Kidney tubule cell (primary cell): ENCODE results near the gene SPRY4.
"Not testable (repeated sequence)": the region's sequence is repeated elsewhere in the genome, so short reads cannot be mapped to it uniquely, and the experiment has no call there.

Source experiments
- DNase-seq: peaks from one replicate; pipeline ENCODE4 v3.0.0-alpha.2; 2018; ENCODE audit warnings: low spot score

Gene SPRY4

DNA sequence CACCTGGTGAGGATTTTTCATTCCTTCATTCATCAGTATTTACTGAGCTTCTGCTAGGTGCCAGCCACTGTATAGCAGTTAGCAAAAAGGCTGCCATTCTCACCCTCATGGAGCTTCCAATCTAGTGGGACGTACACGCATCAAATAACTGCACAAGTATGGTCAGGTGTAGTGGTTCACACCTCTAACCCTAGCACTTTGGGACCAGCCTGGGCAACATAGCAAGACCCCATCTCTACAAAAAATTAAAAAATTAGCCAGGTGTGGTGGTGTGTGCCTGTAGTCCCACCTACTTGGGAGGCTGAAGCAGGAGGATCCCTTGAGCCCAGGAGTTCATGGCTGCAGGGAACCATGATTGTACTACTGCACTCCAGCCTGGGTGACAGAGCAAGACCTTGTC is 8.9 kb upstream of the SPRY4 start:
- DNase-seq: not testable (repeated sequence)

GRCh38 chr5:142330444-142330843 is 5.6 kb upstream of the SPRY4 start:
- no peak for DNase-seq

- DNase-seq: no peak
Measured at GRCh38 chr5:142330026-142330425, 5.2 kb upstream of the SPRY4 start.

DNA sequence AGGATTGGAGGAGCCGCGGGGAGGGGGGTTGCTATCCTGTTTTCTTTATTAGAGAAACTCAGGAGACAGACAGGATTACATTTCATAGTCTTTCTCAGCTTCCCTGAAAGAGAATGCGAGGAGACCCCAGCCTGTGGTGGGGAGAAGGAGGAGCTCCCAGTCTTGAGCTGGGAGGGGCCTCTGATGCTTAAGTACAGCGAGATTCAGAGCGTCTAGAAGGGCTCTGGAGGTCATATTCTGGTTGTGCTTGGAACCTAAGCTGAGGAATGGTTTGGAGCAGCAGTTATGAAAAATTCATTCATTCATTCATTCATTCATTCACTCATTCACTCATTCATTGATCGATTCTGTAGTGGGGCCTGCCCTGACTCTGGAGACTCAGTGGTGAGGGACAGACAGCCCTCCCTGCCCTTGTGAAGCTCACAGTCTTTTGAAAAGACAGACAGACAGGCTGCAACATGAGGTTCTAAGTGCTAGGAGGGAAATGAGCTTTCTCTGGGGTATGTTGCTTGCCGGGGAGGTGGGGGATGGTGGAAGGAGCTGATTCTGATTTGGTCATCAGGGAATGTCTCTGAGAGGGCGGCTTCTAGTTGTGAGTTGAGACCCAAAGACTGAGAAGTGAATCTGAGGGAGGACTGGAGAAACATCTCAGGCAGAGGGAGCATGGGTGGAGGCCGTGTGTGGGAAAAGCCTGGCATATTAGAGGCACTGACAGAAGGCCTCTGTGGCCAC is 2.5 kb upstream of the SPRY4 start:
- DNase-seq: peak; percentile 48

GRCh38 chr5:142326480-142326938 is 1.7 kb upstream of the SPRY4 start:
- no peak for DNase-seq

DNA sequence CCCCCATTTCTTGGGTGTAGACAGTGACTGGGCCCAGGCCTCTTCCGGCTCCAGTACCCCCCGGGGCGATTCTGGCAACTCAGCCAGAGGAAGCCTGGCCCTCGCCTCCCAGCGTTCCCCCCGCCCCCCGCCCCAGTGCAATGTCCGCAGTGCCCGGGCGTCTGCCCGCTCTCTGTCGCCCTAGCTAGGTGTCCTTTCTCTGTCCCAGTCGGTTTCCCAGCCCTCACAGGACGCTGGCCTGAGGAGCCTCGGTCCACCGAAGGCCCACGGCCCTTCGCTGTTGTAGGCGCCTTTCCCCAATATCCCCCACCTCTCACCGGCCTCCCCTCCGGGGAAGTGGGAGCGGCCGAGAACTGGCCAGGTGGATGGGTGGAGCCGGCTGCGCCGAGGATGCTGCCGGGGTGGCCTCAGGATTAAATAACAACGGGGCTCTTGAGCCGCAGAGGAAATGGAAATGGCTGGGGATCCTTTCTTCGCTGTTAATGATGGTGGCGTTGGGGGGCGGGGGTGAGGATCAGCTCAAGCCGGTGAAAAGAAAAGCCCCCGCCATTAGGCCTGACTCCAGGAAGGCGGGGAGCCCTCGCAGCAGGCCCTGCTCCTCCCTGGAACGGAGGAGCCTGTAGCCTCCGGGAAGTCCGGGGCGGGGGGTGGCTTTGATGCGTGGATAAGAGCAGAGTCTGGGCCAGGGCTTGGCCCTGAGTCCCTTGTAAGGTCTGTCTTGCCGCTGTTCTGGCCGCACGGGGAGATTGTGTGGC is 1.1 kb upstream of the SPRY4 start:
- DNase-seq: peak; percentile 89

- DNase-seq: peak; percentile 56
Measured at GRCh38 chr5:142324136-142324870, 518 bp downstream of the SPRY4 start.

- no peak for DNase-seq
Measured at GRCh38 chr5:142323480-142324135, 1.2 kb downstream of the SPRY4 start.

GRCh38 chr5:142322747-142323479 is 1.9 kb downstream of the SPRY4 start:
- no peak for DNase-seq

- DNase-seq: no peak
Measured at GRCh38 chr5:142322403-142322746, 2.4 kb downstream of the SPRY4 start.

DNA sequence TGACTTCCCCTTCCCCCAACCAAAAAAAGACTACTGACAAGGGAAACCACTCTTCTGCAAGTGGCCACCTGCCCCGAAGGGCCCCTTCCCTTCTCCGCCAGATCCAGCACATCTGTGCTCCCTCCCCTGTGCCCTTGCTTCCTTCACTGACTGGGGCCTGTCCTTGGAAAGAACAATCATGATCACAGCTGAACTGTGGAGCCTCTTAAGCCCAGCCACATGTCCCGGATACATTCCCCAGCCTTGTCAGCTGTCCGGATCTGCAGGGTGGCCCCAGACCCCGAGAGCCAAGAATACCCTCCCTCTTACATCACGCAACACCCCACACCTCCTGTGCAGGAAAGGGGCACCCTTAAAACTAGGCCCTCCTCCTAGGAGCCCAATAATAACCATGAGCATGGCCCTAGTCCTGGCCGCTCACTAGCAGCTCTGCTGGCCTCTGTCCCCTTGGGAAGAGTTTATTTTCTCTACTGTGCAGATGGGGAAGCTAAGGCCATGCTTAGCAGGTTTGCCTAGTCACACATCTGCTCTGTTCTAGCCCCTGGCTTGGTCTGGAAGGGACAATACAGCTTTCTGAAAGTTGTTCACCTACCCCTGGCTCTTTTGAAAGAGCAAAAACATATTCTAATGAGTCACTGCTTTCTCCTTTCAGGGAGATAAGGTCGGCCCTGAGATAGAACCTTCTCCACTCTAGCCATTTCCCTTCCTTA is 3.8 kb downstream of the SPRY4 start:
- no peak for DNase-seq

DNA sequence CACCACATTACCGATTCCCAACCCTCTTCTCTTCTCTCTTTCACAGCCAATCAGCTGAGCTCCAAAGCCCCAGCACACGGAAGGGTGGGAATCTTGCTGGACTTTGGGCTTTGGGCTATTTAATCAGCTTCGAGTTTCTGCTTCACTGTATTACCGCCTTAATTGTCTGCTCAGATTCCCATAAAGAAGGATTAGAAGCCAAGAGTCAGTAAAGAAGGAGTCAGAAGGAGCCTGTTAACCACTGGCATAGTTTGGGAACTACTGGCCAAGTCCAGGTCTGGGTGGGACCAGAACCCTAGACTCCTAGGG is 4.4 kb downstream of the SPRY4 start:
- DNase-seq: no peak

DNA sequence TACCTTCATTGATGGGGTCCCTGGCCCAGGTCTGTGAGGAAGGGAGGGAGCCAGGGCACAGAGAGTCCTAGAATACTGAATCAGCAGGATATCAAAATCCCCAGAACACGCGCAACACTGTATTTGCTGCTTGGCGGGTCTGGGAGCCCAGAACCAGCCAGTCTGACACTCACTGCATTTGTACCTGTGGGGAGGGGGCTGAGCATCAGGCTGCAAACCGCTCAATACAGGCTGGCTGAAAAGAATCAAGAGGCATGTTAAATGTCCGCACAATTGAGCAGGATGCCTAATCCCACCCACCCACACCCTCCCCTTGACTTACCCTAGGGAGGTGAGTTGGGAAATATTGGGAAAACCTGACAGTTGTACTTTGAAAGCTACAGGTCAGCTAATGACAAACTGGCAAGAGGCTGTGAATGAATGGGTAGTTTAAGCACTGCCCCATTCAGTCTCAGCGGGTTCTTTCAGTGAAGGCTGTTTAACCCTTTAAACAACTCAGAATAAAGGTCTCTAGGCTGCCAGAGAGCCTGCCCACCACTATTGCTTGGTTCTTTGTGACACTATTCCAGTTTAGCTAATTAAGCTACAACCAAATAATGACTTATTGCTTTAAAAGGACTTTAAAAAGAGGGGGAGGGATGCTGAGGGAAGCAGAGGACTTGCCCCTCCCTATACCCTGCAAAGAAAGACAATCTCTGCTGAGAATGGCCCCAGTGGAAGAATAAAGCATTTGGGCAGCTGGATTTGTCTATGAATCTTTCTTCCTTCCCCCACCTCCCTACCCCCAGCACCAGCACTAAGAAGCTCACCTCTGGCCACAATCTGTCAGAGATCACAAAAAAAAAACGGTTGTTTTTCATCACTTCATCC is 5.0 kb downstream of the SPRY4 start:
- DNase-seq: no peak

DNA sequence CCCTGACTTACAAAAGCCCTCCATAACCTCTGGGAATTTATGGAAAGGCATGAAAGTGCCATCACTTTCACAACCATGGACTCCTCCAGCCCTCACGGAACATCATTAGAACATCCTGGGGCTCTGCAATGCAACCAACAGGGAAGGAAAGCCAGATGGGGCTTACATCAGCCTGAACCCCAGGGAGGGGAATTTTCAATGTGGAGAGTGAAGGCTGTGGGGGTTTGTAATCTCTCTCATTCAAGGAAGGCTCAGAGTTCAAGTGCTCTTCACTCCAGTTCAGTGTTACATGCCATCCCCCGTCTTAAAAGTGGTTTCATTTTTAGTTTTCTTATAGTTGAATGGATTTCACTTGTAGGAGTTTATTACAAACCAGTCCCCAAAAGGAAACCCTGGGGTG is 5.7 kb downstream of the SPRY4 start:
- no peak for DNase-seq

DNA sequence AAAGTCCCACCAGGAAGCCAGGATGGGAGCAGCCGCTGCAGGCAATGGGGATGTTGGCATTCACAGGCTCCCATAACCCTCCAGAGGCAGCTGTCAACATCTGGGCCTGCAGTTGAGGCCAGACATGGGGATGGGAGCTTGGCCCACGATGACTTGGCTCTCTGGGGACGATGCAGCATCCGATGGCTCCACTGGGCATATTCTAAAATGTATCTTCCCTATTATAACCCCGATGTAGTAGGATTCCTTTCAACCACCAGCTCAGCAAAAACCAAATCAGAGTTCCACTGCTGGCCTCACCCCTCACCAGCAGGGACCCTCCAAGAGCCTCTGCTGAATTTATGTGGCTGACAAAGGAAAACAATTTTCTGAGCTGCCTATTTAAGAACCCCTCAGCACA is 7.1 kb downstream of the SPRY4 start:
- no peak for DNase-seq

- no peak for DNase-seq
Measured at GRCh38 chr5:142317173-142317572, 7.6 kb downstream of the SPRY4 start.

DNA sequence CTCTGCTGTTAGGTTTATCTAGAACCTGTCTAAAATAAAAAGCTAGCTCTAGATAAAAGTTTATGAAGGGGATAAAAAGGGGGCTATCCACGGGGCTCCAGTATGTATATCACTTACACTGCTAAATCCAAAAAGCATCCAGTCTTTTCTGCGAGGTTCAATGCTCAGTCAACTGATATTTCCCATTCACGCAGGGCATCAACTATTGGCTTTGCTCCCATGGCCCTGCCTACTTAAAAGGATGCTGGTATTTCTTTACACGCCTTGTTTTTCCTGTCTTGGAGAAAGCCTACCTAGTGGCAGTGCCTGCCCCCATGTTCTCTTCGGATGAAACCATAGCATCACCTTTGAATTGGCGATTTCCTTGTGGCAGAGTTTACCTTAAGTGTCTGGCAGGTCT is 8.1 kb downstream of the SPRY4 start:
- DNase-seq: no peak

GRCh38 chr5:142316051-142316450 is 8.8 kb downstream of the SPRY4 start:
- no peak for DNase-seq

DNA sequence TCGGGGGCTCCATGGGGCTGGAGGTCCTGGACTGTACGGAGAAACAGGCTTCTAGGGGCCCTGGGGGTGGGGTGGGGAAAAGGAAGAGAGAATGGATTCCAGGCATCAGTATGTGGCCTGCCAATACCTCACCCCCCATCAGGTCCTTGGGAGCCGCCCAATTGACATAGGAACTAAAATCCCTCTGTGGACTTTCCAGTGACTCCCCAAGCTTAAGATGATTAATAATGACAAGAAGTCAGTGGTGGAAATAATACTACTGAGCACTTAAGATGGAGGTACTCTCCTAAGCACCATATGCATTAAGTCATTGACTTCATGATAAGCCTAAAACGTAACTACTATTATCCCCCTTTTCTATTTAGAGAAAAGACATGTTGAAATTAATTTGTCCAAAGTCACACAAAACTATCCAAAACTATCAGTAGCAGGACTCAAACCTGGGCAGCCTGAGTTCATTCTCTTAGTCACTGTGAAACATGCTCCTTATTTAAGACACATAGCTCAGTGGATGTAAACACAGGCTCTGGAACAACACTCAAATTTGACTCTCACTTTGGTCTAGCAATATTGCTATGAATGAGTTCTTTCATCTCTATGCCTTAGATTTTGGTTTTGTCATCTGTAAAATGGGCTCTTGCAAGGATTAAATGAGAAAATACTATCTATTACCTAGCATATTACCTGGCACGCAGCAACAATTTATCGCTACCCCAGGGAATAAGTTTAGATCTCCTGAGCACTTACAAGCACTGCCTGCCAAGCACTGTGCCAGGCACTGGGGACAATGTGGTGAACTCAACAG is 9.5 kb downstream of the SPRY4 start:
- no peak for DNase-seq
